Testis (tissue), 3 donors: ENCODE measurements around the gene UBA52. TPM values are rescaled to one million over a fixed set of nuclear protein-coding genes. Genes with fewer than 3 reads are reported as not detected.

ENCODE experiments used
- DNase-seq: peaks from one replicate; pipeline ENCODE4 v3.0.0-alpha.2; 2019
- H3K27ac ChIP-seq, 2 donors: fragments of 200-600 bp; sonication (generic); one replicate each; pipeline ENCODE4 v1.5.1; 2019
- H3K27me3 ChIP-seq: fragments of 200-600 bp; sonication (generic); one replicate; pipeline ENCODE4 v1.5.1; 2019
- H3K36me3 ChIP-seq: fragments of 200-600 bp; sonication (generic); one replicate; pipeline ENCODE4 v1.5.1; 2017; ENCODE audit warnings: low read depth; ENCODE audit errors: missing control alignments
- H3K4me1 ChIP-seq: fragments of 200-600 bp; sonication (generic); one replicate; pipeline ENCODE4 v1.5.1; 2019
- H3K4me3 ChIP-seq, 2 donors: fragments of 200-600 bp; sonication (generic); one replicate each; pipeline ENCODE4 v1.5.1; 2017 to 2019
- H3K9me3 ChIP-seq: fragments of 200-600 bp; sonication (generic); one replicate; pipeline ENCODE4 v1.5.1; 2017
- POLR2A ChIP-seq: fragments of 450-650 bp; IDR thresholded peaks from one replicate; pipeline ENCODE4 v1.6.1; 2017; ENCODE audit warnings: antibody characterized with exemption, mild to moderate bottlenecking, moderate library complexity
- WGBS, 2 donors: methylation state at CpG; one replicate each; pipeline ENCODE4 v1.1.5; 2018; 5-methylcytosine and 5-hydroxymethylcytosine counted together
- intact Hi-C: fragments of 100-400 bp; cut with DNase I; formaldehyde crosslinking; loops from one replicate; pipeline ENCODE4 v1.15.1; 2023; ENCODE audit warnings: low total_unique reads
- polyA plus RNA-seq: library from polyadenylated mRNA; stranded (reverse); fragments of 350-450 nt; fragmentation: Illumina TruSeq; extraction: RNeasy Lipid Tissue Mini Kit (QIAGEN cat#74804); gene quantifications from one replicate; pipeline ENCODE4 v1.2.3, GENCODE V29; 2014; ENCODE audit warnings: low read depth, low replicate concordance; ENCODE audit not compliant: insufficient read depth
- total RNA-seq, 2 donors: library from RNA; depleted of rRNA; stranded (reverse); fragments of >200 nt; gene quantifications; one replicate each; pipeline ENCODE4 v1.2.3, GENCODE V29; 2016
- TF ChIP-seq, protein P1 (sequence below), 3 experiments: fragments of 450-650 bp in 2 of 3; fragments of 200-600 bp in 1 of 3; sonication (generic) in 1 of 3; IDR thresholded peaks; one replicate each; pipeline ENCODE4 v1.5.1; 2016 to 2019; ENCODE audit warnings: antibody characterized with exemption in 3 of 3, mild to moderate bottlenecking in 2 of 3, moderate library complexity in 1 of 3

UBA52 gene
- total and polyA plus RNA-seq, 3 donors from 2014 or later, result 475 to 1,038 (median 508) TPM

DNA sequence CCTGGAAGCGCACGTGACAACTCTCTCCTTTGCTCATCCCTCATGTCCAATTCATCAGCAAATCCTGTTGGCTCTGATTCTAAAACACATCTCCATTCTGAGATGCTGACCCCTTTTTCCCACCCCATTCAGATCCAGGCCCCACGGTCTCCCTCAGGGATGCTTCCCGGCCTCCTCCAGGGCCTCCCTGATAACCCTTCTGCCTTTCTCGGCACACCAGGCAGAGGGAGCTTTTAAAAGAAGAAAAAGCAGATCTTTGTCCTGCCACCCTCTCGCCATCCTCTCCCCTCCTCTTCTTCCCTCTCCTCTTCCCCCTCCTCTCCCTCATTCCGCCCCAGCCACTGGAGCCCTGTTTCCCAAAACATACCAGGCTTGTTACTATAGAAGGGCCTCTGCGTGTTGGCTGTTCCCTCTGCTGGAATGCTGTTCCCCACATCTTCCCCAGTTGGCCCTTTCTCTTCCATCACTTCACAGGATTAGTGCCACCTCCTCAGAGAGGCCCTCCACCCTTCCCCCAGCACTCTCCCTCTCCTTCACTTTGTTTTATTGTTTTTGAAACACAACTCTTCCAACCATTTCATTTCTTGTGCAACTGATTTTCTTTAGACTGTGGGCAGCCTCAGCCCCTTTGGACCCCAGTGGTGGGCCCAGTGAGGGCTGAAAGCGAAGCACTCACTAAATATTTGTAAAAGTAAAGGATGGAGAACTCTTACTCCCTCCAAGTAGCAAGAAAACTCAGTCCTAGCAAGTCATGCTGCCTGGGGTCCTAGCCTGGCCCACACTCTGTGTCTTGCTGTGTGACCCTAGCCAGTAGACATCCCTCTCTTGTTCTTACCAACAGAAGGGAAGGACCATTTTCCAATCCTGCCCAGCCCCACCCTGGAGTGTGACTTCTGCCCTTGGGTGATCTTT, 37.4 kb downstream of the UBA52 start:
- Histone ChIP-seq H3K27me3 (no peaks in the 10 kb centered on the region), H3K4me1 (peaks cover 16% of the 10 kb centered on the region), H3K27ac (no peak overlapping the region), H3K9me3 (no peaks in the 10 kb centered on the region), H3K4me3 (no peak overlapping the region), H3K36me3 (no peaks in the 10 kb centered on the region)
- DNase-seq, result no peak
- intact Hi-C loops, result no loop called here
- 70 to 76% methylated on average over 9 of the region's 9 CpGs for WGBS, 2 donors
- TF ChIP-seq POLR2A, result no peak
- TF ChIP-seq, protein P1, sequence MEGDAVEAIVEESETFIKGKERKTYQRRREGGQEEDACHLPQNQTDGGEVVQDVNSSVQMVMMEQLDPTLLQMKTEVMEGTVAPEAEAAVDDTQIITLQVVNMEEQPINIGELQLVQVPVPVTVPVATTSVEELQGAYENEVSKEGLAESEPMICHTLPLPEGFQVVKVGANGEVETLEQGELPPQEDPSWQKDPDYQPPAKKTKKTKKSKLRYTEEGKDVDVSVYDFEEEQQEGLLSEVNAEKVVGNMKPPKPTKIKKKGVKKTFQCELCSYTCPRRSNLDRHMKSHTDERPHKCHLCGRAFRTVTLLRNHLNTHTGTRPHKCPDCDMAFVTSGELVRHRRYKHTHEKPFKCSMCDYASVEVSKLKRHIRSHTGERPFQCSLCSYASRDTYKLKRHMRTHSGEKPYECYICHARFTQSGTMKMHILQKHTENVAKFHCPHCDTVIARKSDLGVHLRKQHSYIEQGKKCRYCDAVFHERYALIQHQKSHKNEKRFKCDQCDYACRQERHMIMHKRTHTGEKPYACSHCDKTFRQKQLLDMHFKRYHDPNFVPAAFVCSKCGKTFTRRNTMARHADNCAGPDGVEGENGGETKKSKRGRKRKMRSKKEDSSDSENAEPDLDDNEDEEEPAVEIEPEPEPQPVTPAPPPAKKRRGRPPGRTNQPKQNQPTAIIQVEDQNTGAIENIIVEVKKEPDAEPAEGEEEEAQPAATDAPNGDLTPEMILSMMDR (IDR thresholded peaks at IDR 0.05), result no peak

DNA sequence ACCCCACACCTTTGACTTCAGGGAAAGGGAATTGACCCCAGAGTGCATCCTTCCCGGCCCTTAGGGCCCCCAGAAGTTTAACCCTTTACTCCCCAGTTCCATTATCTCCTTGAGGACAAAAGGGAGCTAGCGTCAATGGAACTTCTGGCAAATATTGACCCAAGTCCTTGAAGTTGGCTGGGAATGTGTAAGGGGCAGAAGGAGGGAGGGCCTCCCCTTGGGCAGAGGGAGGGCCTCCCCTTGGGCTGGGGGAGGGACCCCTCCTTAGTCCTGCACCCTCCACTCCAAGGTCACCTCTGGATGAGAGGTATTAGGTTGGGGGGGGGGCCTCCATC, 38.0 kb downstream of the UBA52 start:
- WGBS, 2 donors, result 44 to 49% methylated on average over 2 of the region's 2 CpGs
- Histone ChIP-seq H3K36me3 (no peaks in the 10 kb centered on the region), H3K27me3 (no peaks in the 10 kb centered on the region), H3K4me3 (no peak overlapping the region), H3K9me3 (no peaks in the 10 kb centered on the region), H3K27ac (no peak overlapping the region), H3K4me1 (peaks cover 16% of the 10 kb centered on the region)
- no peak for DNase-seq
- intact Hi-C loops, result no loop called here
- no peak for TF ChIP-seq POLR2A
- TF ChIP-seq, protein P1 (IDR thresholded peaks at IDR 0.05), result no peak

DNA sequence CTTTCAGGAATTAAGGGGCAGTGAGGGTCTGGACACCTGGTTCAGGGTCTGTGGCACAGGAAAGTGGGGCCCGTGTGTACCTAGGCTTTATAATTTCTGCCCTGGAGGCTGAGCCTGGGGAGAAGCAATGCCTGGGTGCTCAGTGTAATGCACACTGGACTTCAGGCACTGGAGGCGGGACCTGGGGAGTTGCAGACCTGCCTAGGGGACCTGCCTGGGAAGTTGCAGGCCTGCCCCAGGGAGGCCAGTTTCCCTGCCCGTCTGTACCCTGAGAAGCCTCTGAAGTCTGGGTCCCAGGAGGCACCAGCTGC, 38.5 kb downstream of the UBA52 start:
- WGBS, 2 donors, result 40 to 46% methylated on average over 1 to 3 of the region's 3 CpGs
- H3K4me1 ChIP-seq, result peaks cover 16% of the 10 kb centered on the region
- TF ChIP-seq POLR2A, result no peak
- TF ChIP-seq, protein P1 (IDR thresholded peaks at IDR 0.05), result no peak
- no peak overlapping the region for H3K4me3 ChIP-seq
- H3K36me3 ChIP-seq, result no peaks in the 10 kb centered on the region
- DNase-seq, result no peak
- H3K27ac ChIP-seq, result no peak overlapping the region
- intact Hi-C loops, result no loop called here
- no peaks in the 10 kb centered on the region for H3K9me3 ChIP-seq
- no peaks in the 10 kb centered on the region for H3K27me3 ChIP-seq

DNA sequence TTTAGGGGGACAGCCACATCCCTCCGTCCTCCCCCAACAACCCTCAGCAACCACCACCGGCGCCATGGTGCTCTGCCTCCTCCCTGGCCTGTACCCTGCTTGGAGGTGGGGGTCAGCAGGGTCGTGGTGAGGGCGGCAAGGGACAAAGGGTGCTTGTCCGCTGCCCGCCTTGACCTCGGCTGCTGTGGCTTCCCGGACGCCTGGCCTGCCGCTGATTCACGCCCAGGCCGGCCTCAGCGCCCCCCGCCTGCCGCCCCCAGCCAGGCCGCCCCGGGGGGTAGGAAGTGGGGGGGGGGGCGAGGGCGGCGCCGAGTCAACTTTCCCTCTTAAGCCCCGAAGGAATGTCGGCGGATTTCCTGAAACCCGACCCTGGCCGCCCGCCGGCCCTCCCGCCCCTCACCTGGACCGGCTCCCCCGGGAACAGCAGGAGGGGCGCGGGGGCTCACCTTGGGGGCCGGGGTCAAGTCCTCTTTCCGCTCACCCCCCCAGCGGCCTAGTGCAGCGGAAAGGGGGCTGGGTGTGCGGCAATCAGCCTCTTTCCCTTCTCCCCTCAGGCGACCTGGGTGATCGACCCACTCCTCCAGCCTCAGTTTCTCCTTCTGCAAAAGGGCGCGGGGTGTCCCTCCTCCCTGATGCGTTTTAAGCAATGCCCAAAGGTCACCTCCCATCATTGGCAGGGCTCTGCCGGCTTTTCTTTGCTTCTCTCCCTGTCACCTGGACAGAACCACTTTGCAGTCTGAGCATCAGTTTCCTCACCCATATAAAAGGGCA, 39.1 kb downstream of the UBA52 start:
- no peak overlapping the region for H3K27ac ChIP-seq
- H3K27me3 ChIP-seq, result no peaks in the 10 kb centered on the region
- TF ChIP-seq POLR2A, result no peak
- TF ChIP-seq, protein P1 (IDR thresholded peaks at IDR 0.05), result no peak
- no peaks in the 10 kb centered on the region for H3K9me3 ChIP-seq
- intact Hi-C loops, result no loop called here
- 9 to 13% methylated on average over 23 to 45 of the region's 45 CpGs for WGBS, 2 donors
- peaks cover 16% of the 10 kb centered on the region for H3K4me1 ChIP-seq
- no peak overlapping the region for H3K4me3 ChIP-seq
- no peaks in the 10 kb centered on the region for H3K36me3 ChIP-seq
- no peak for DNase-seq
